GM06990 (cell line): ENCODE results near the gene DSP.

ENCODE experiments used
- DNase-seq: peaks from one replicate; pipeline ENCODE4 v3.0.0-alpha.2; 2011; ENCODE audit not compliant: insufficient read length; ENCODE audit errors: extremely low read depth
- H3K27me3 ChIP-seq: replicated peaks from 2 replicates; pipeline ENCODE4 v1.6.0; 2011; ENCODE audit warnings: low read length; ENCODE audit not compliant: control insufficient read depth, insufficient read depth
- H3K36me3 ChIP-seq: 2 replicates; pipeline ENCODE4 v1.5.1; 2011; ENCODE audit warnings: low read length; ENCODE audit not compliant: control insufficient read depth, insufficient read depth
- H3K4me3 ChIP-seq: replicated peaks from 2 replicates; pipeline ENCODE4 v1.5.1; 2011; ENCODE audit warnings: low read depth, mild to moderate bottlenecking, control low read depth, low read length
- TF ChIP-seq, protein P1 (sequence below): IDR thresholded peaks from 2 replicates; pipeline ENCODE4 v1.5.1; 2011; ENCODE audit warnings: low read length, control low read depth, mild to moderate bottlenecking, inconsistent platforms; ENCODE audit not compliant: insufficient read depth, poor library complexity, severe bottlenecking

DSP gene

DNA sequence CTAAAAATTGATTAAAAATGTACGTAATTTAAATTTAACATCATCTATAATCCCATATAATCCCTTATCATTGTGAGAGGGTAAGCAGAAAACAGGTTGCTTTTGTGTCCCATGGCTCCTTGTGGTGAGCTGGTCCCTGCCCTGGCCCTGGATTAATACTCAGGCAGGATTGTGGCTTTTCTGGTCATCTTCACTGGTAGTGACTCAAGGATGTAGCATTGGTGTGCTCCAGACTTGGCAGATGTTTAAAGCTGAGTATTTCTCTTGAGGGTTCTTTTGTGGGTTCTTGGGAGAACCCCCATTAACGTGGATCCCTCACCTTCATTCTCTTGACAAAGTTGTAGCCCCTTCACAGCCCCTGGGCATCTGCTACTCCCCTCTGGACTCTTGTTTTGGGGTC, 87.8 kb downstream of the DSP start:
- Histone ChIP-seq H3K4me3 (no peak overlapping the region), H3K27me3 (no peaks in the 10 kb centered on the region; the same call in 1 of the 2 replicates), H3K36me3 (no peaks in the 10 kb centered on the region)
- DNase-seq, result no peak
- TF ChIP-seq, protein P1, sequence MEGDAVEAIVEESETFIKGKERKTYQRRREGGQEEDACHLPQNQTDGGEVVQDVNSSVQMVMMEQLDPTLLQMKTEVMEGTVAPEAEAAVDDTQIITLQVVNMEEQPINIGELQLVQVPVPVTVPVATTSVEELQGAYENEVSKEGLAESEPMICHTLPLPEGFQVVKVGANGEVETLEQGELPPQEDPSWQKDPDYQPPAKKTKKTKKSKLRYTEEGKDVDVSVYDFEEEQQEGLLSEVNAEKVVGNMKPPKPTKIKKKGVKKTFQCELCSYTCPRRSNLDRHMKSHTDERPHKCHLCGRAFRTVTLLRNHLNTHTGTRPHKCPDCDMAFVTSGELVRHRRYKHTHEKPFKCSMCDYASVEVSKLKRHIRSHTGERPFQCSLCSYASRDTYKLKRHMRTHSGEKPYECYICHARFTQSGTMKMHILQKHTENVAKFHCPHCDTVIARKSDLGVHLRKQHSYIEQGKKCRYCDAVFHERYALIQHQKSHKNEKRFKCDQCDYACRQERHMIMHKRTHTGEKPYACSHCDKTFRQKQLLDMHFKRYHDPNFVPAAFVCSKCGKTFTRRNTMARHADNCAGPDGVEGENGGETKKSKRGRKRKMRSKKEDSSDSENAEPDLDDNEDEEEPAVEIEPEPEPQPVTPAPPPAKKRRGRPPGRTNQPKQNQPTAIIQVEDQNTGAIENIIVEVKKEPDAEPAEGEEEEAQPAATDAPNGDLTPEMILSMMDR, result no peak

DNA sequence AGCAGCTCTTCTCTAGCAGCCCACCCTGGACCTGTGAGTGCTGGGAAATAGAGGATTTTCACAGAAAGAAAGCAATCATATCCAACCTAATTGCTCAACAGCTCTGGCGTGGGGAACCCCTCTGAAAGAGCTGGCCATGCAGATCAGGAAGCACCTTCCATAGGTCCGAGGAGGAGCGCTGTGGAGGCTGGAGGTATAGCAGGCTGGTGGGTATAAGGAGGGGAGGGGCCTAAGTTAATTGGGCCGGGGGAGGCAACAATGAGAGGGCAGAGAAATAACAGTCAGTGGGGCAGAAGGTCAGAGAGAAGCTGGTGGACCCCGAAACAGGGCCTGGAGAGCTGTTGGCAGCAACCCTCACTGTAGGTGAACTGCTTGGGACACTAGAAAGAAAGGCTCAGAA, 89.3 kb downstream of the DSP start:
- DNase-seq, result no peak
- Histone ChIP-seq H3K27me3 (no peaks in the 10 kb centered on the region; the same call in 1 of the 2 replicates), H3K4me3 (no peak overlapping the region), H3K36me3 (no peaks in the 10 kb centered on the region)
- TF ChIP-seq, protein P1, result no peak

DNA sequence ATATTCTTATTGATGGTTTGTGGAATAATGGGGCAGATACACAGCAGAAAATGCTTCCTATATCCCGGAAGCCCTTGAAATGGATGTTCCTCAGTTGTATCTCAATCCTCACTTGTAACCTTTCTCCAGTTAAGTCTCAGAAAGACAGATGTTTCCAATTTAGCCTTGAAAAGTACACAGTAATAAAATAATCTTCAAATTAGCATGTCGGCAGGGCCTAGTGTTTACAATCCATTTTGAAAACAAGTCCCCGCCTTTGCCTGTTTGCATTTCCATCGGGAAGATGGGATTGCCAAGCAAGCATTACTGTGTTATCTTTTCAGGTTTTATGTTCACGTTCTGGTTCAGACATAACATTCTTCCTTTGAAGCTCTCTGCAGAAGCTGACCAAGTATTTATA, 90.0 kb downstream of the DSP start:
- no peak for DNase-seq
- H3K4me3 ChIP-seq, result no peak overlapping the region
- TF ChIP-seq, protein P1, result no peak
- no peaks in the 10 kb centered on the region; the same call in 1 of the 2 replicates for H3K27me3 ChIP-seq
- H3K36me3 ChIP-seq, result no peaks in the 10 kb centered on the region

DNA sequence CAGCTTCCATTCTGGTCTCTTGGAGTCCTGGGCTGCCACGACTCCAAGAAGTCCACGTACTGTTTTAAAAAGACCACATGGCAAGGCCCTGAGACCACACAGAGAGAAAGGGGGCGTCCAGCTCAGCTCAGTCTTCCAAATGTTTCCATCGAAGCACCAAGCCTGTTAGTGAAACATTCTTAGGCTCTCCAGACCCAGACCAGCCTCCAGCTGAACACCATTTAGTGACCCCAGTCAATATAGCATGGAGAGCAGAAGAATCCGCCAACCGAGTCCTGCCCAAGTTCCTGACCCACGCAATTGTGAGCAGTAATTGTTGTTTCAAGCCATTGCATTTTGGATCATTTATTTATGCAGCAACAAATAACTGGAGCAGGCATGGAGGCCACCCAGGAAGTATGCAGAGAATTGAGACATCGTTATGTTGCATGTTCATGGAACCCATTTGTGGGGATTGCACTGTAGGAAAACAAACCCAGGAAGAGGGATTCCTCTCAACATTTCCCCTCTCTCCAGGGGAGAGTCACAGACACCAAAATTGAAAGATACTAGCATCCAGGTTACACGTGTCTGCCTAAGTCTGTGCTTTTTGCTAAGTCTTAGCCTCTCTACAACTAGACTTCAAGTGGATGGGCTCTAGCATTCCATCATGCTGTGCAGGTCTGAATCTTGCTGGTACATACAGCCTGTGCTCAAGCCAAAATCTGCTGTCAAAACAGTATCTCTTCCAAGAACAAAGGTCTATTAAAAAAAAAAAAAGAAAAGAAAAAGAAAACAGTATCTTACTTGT, 91.2 kb downstream of the DSP start:
- Histone ChIP-seq H3K4me3 (no peak overlapping the region), H3K27me3 (no peaks in the 10 kb centered on the region; the same call in 1 of the 2 replicates), H3K36me3 (no peaks in the 10 kb centered on the region)
- TF ChIP-seq, protein P1, result no peak
- DNase-seq, result no peak

DNA sequence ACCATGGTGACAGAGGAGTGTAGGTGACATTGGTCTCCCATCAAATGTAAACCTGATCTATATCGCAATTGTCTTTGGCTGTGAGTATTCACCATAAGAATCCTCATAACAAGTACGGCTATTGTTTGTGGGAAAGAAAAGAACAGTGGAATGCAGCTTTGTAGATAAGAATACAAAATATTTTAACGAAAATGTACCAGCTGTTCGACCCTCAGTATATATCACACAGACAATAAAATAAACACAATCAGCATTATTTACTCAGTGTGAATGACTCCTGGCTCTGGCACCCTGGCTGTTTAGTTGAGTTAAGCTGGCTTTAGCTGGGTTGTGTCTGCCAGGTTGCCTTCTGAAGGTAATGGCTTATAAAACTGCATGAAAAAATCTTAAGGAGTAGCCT, 91.9 kb downstream of the DSP start:
- Histone ChIP-seq H3K27me3 (no peaks in the 10 kb centered on the region; the same call in 1 of the 2 replicates), H3K4me3 (no peak overlapping the region), H3K36me3 (no peaks in the 10 kb centered on the region)
- TF ChIP-seq, protein P1, result no peak
- DNase-seq, result no peak
